Chondrocyte (in vitro differentiated cells): ENCODE results near the gene P3H1. TPM values are rescaled to one million over a fixed set of nuclear protein-coding genes. Genes with fewer than 3 reads are reported as not detected.

Experiments used
- DNase-seq: peaks from one replicate; pipeline ENCODE4 v3.0.0; 2021; ENCODE audit warnings: mixed read lengths, low spot score
- H3K27ac Mint-ChIP-seq: one replicate; pipeline ENCODE4 v1.8.0; 2021; ENCODE audit warnings: mild to moderate bottlenecking, moderate library complexity, mixed read lengths; ENCODE audit not compliant: unreplicated experiment
- H3K27me3 Mint-ChIP-seq: 2 replicates; pipeline ENCODE4 v1.8.0; 2021; ENCODE audit warnings: low read depth, mixed read lengths
- H3K36me3 Mint-ChIP-seq: 2 replicates; pipeline ENCODE4 v1.8.0; 2021; ENCODE audit warnings: low read depth, mixed read lengths
- H3K4me1 Mint-ChIP-seq: 2 replicates; pipeline ENCODE4 v1.8.0; 2021; ENCODE audit warnings: low read depth, mild to moderate bottlenecking, mixed read lengths
- H3K4me3 Mint-ChIP-seq: one replicate; pipeline ENCODE4 v1.8.0; 2021; ENCODE audit warnings: mild to moderate bottlenecking, moderate library complexity, mixed read lengths; ENCODE audit not compliant: unreplicated experiment
- H3K9me3 Mint-ChIP-seq: 2 replicates; pipeline ENCODE4 v1.8.0; 2021; ENCODE audit warnings: low read depth, mixed read lengths
- CTCF ChIP-seq: fragments of 200-600 bp; sonication (generic); IDR thresholded peaks from 2 replicates; pipeline ENCODE4 v1.5.0; 2021; ENCODE audit warnings: antibody characterized with exemption, mild to moderate bottlenecking, moderate library complexity
- total RNA-seq: library from RNA; stranded (reverse); gene quantifications from 3 replicates; pipeline ENCODE4 v1.2.1, GENCODE V29; 2021

The P3H1 gene
- total RNA-seq, 1 donor from 2014 or later = 278 TPM

GRCh38 chr1:42735056-42735455 is 31.8 kb downstream of the P3H1 start:
- TF ChIP-seq CTCF = no peak
- DNase-seq = no peak
- H3K9me3 Mint-ChIP-seq = no peaks in the 10 kb centered on the region
- no peaks in the 10 kb centered on the region for H3K27me3 Mint-ChIP-seq
- H3K27ac Mint-ChIP-seq = no peak overlapping the region
- no peak overlapping the region for H3K4me3 Mint-ChIP-seq
- H3K4me1 Mint-ChIP-seq = peaks cover 6% of the 10 kb centered on the region
- H3K36me3 Mint-ChIP-seq = no peaks in the 10 kb centered on the region

GRCh38 chr1:42734201-42735035 is 32.4 kb downstream of the P3H1 start:
- no peaks in the 10 kb centered on the region for H3K27me3 Mint-ChIP-seq
- H3K36me3 Mint-ChIP-seq = no peaks in the 10 kb centered on the region
- no peak for DNase-seq
- no peaks in the 10 kb centered on the region for H3K9me3 Mint-ChIP-seq
- H3K4me1 Mint-ChIP-seq = peaks cover 6% of the 10 kb centered on the region
- TF ChIP-seq CTCF = no peak
- H3K4me3 Mint-ChIP-seq = no peak overlapping the region
- H3K27ac Mint-ChIP-seq = no peak overlapping the region

- no peaks in the 10 kb centered on the region for H3K36me3 Mint-ChIP-seq
- no peak for TF ChIP-seq CTCF
- no peak overlapping the region for H3K4me3 Mint-ChIP-seq
- peaks cover 6% of the 10 kb centered on the region for H3K4me1 Mint-ChIP-seq
- DNase-seq = no peak
- H3K27ac Mint-ChIP-seq = no peak overlapping the region
- H3K9me3 Mint-ChIP-seq = no peaks in the 10 kb centered on the region
- H3K27me3 Mint-ChIP-seq = no peaks in the 10 kb centered on the region
Observed at GRCh38 chr1:42733415-42734200, 33.2 kb downstream of the P3H1 start.

- no peak overlapping the region for H3K27ac Mint-ChIP-seq
- no peaks in the 10 kb centered on the region for H3K27me3 Mint-ChIP-seq
- no peaks in the 10 kb centered on the region for H3K9me3 Mint-ChIP-seq
- no peak for TF ChIP-seq CTCF
- no peak overlapping the region for H3K4me3 Mint-ChIP-seq
- H3K36me3 Mint-ChIP-seq = no peaks in the 10 kb centered on the region
- no peak for DNase-seq
- peaks cover 4% of the 10 kb centered on the region for H3K4me1 Mint-ChIP-seq
Observed at GRCh38 chr1:42732126-42732680, 34.6 kb downstream of the P3H1 start.

GRCh38 chr1:42731585-42731984 is 35.2 kb downstream of the P3H1 start:
- Mint-ChIP-seq H3K4me1 (no peaks in the 10 kb centered on the region), H3K4me3 (no peak overlapping the region), H3K27me3 (no peaks in the 10 kb centered on the region), H3K9me3 (no peaks in the 10 kb centered on the region), H3K36me3 (no peaks in the 10 kb centered on the region), H3K27ac (no peak overlapping the region)
- no peak for DNase-seq
- TF ChIP-seq CTCF = no peak
